GM12878 (cell line): Measurements from ENCODE around the gene ZNF260. TPM values are rescaled to one million over a fixed set of nuclear protein-coding genes. Genes with fewer than 3 reads are reported as not detected.

Experiments used
- ATF3 ChIP-seq: IDR thresholded peaks from 2 replicates; pipeline ENCODE4 v1.6.1; 2011; ENCODE audit warnings: low read depth, mild to moderate bottlenecking, low read length, moderate library complexity, borderline replicate concordance; ENCODE audit errors: extremely low read depth
- BCLAF1 ChIP-seq: fragments of 450-650 bp; IDR thresholded peaks from 2 replicates; pipeline ENCODE4 v1.6.1; 2017; ENCODE audit warnings: antibody characterized with exemption, mild to moderate bottlenecking, moderate library complexity
- CEBPZ ChIP-seq: fragments of 150-350 bp; IDR thresholded peaks from 2 replicates; pipeline ENCODE4 v1.6.1; 2016; ENCODE audit warnings: low read depth, low read length
- E4F1 ChIP-seq: fragments of 450-650 bp; IDR thresholded peaks from 2 replicates; pipeline ENCODE4 v1.6.1; 2018; ENCODE audit warnings: borderline replicate concordance, mild to moderate bottlenecking; ENCODE audit not compliant: partially characterized antibody
- ETV6 ChIP-seq, 2 experiments: fragments of 450-650 bp in 1 of 2; IDR thresholded peaks in 1 of 2; conservative IDR thresholded peaks in 1 of 2; 2 replicates each; pipeline ENCODE4 v1.6.1; 2014; ENCODE audit warnings: antibody characterized with exemption in 1 of 2, borderline replicate concordance in 1 of 2, low read depth in 1 of 2, mild to moderate bottlenecking in 1 of 2, moderate library complexity in 1 of 2
- GATAD2B ChIP-seq: fragments of 450-650 bp; conservative IDR thresholded peaks from 2 replicates; pipeline ENCODE4 v1.6.1; 2017; ENCODE audit warnings: low read depth, mild to moderate bottlenecking, moderate library complexity
- IRF3 ChIP-seq: fragments of 450-650 bp; IDR thresholded peaks from 2 replicates; pipeline ENCODE4 v1.6.1; 2014; ENCODE audit warnings: mild to moderate bottlenecking
- LARP7 ChIP-seq: fragments of 450-650 bp; IDR thresholded peaks from 2 replicates; pipeline ENCODE4 v1.6.1; 2017; ENCODE audit warnings: mild to moderate bottlenecking
- NFYA ChIP-seq: IDR thresholded peaks from 2 replicates; pipeline ENCODE4 v1.6.1; 2011; ENCODE audit warnings: low read depth, mild to moderate bottlenecking, low read length, improper control_type of control experiment, borderline replicate concordance
- PAX8 ChIP-seq: fragments of 450-650 bp; IDR thresholded peaks from 2 replicates; pipeline ENCODE4 v1.6.1; 2017; ENCODE audit warnings: mild to moderate bottlenecking, moderate library complexity
- POLR2AphosphoS2 ChIP-seq: IDR thresholded peaks from 2 replicates; pipeline ENCODE4 v1.6.1; 2011; ENCODE audit warnings: low read depth, mild to moderate bottlenecking, low read length, improper control_type of control experiment, moderate library complexity
- REST ChIP-seq: IDR thresholded peaks from 2 replicates; pipeline ENCODE4 v1.6.1; 2012; ENCODE audit warnings: mild to moderate bottlenecking, low read depth, low read length
- YBX1 ChIP-seq: fragments of 450-650 bp; IDR thresholded peaks from 2 replicates; pipeline ENCODE4 v1.6.1; 2016; ENCODE audit warnings: antibody characterized with exemption
- ZNF384 ChIP-seq: IDR thresholded peaks from 2 replicates; pipeline ENCODE4 v1.6.1; 2012; ENCODE audit warnings: low read depth, mild to moderate bottlenecking, low read length, improper control_type of control experiment, borderline replicate concordance
- polyA plus RNA-seq, 11 experiments: library from polyadenylated mRNA; depleted of rRNA in 4 of 11; unstranded in 6 of 11; stranded (reverse) in 5 of 11; fragments of >200 nt; fragmentation: Nextera tagmentation in 4 of 11; fragmentation: Illumina TruSeq in 1 of 11; extraction: Ambion mirVana in 4 of 11; extraction: Trizol in 1 of 11; gene quantifications; 1 replicate in 1 of 11; 2 replicates in 10 of 11; pipeline versions ENCODE4 v1.2.1 to v1.2.3, GENCODE V29; 2011 to 2016; ENCODE audit warnings: inconsistent platforms in 2 of 11, missing spikeins in 2 of 11, low read depth in 1 of 11
- total RNA-seq, 4 experiments: library from RNA; depleted of rRNA in 3 of 4; stranded (reverse); fragments of >200 nt in 3 of 4; fragmentation: Illumina TruSeq in 1 of 4; extraction: Trizol in 1 of 4; gene quantifications; 2 replicates each; pipeline versions ENCODE4 v1.2.1 to v1.2.3, GENCODE V29; 2013 to 2021

ZNF260 gene
- total and polyA plus RNA-seq, 10 of the 15 experiments (the other 5 are each of a cell fraction or from before 2014, with no cell fraction given): 1.9 to 9.7 (median 7.1) TPM

- TF ChIP-seq CEBPZ (no peak), PAX8 (0 out of 2 replicates have a peak, but pooled peaks have one; percentile 48), ETV6 (conservative IDR thresholded peaks at IDR 0.05 in 1 of 2, IDR thresholded peaks at IDR 0.05 in 1 of 2; ENCODE audit: borderline replicate concordance in 1 of 2, low read depth in 1 of 2) (no peak), E4F1 (no peak), YBX1 (no peak), POLR2AphosphoS2 (no peak), NFYA (no peak), ATF3 (no peak), GATAD2B (peak; percentile 71; the same call in 1 of the 2 replicates), REST (no peak), IRF3 (no peak), BCLAF1 (no peak), ZNF384 (no peak), LARP7 (no peak)
Observed at GRCh38 chr19:36528194-36528920, at the start of gene ZNF260 (continued).
